HEK293 (cell line): ENCODE data around the gene RCC1.

ENCODE experiments used
- GLIS2 ChIP-seq: fragments of 450-650 bp; formaldehyde crosslinking; IDR thresholded peaks from 2 replicates; pipeline ENCODE4 v1.5.1; 2016; ENCODE audit warnings: missing biosample characterization, missing genetic modification characterization
- HOXD13 ChIP-seq: sonication (generic); formaldehyde crosslinking; IDR thresholded peaks from 2 replicates; pipeline ENCODE4 v1.8.0; 2022; ENCODE audit warnings: missing genetic modification reagents, borderline replicate concordance
- INSM2 ChIP-seq: fragments of 450-650 bp; formaldehyde crosslinking; IDR thresholded peaks from 2 replicates; pipeline ENCODE4 v1.5.1; 2016; ENCODE audit warnings: missing biosample characterization, missing genetic modification characterization
- KLF16 ChIP-seq: fragments of 450-650 bp; formaldehyde crosslinking; IDR thresholded peaks from 2 replicates; pipeline ENCODE4 v1.5.1; 2017; ENCODE audit warnings: missing biosample characterization, missing genetic modification characterization
- KLF17 ChIP-seq: fragments of 450-650 bp; formaldehyde crosslinking; IDR thresholded peaks from 2 replicates; pipeline ENCODE4 v1.5.1; 2016; ENCODE audit warnings: missing biosample characterization, missing genetic modification characterization
- KLF9 ChIP-seq: fragments of 450-650 bp; formaldehyde crosslinking; IDR thresholded peaks from 2 replicates; pipeline ENCODE4 v1.5.1; 2016; ENCODE audit warnings: missing biosample characterization, missing genetic modification characterization, low read depth
- SP7 ChIP-seq: fragments of 450-650 bp; formaldehyde crosslinking; IDR thresholded peaks from 2 replicates; pipeline ENCODE4 v1.5.1; 2016; ENCODE audit warnings: missing biosample characterization, missing genetic modification characterization
- YY2 ChIP-seq: fragments of 450-650 bp; formaldehyde crosslinking; IDR thresholded peaks from 2 replicates; pipeline ENCODE4 v1.5.1; 2016; ENCODE audit warnings: missing biosample characterization, missing genetic modification characterization
- ZBTB17 ChIP-seq: fragments of 450-650 bp; formaldehyde crosslinking; IDR thresholded peaks from 2 replicates; pipeline ENCODE4 v1.5.1; 2016; ENCODE audit warnings: missing biosample characterization, missing genetic modification characterization
- ZBTB26 ChIP-seq: fragments of 450-650 bp; formaldehyde crosslinking; optimal IDR thresholded peaks from 2 replicates; pipeline ENCODE3; 2016; ENCODE audit warnings: missing biosample characterization, mild to moderate bottlenecking, missing genetic modification characterization
- ZBTB44 ChIP-seq: fragments of 450-650 bp; IDR thresholded peaks from 2 replicates; pipeline ENCODE4 v1.5.1; 2018; ENCODE audit warnings: missing biosample characterization, mild to moderate bottlenecking, missing genetic modification characterization
- ZBTB48 ChIP-seq: fragments of 450-650 bp; formaldehyde crosslinking; IDR thresholded peaks from 2 replicates; pipeline ENCODE4 v1.5.1; 2016; ENCODE audit warnings: missing biosample characterization, missing genetic modification characterization
- ZNF132 ChIP-seq: fragments of 450-650 bp; formaldehyde crosslinking; IDR thresholded peaks from 2 replicates; pipeline ENCODE4 v1.5.1; 2017; ENCODE audit warnings: missing biosample characterization, missing genetic modification characterization, borderline replicate concordance
- ZNF146 ChIP-seq: fragments of 450-650 bp; formaldehyde crosslinking; IDR thresholded peaks from 2 replicates; pipeline ENCODE4 v1.5.1; 2016; ENCODE audit warnings: missing biosample characterization, missing genetic modification characterization
- ZNF280C ChIP-seq: fragments of 450-650 bp; formaldehyde crosslinking; IDR thresholded peaks from 2 replicates; pipeline ENCODE4 v1.5.1; 2016; ENCODE audit warnings: missing biosample characterization, missing genetic modification characterization
- ZNF335 ChIP-seq: fragments of 450-650 bp; formaldehyde crosslinking; conservative IDR thresholded peaks from 2 replicates; pipeline ENCODE4 v1.5.1; 2016; ENCODE audit warnings: missing biosample characterization, missing genetic modification characterization
- ZNF362 ChIP-seq: fragments of 450-650 bp; formaldehyde crosslinking; IDR thresholded peaks from 2 replicates; pipeline ENCODE4 v1.5.1; 2016; ENCODE audit warnings: missing biosample characterization, missing genetic modification characterization
- ZNF518A ChIP-seq: fragments of 450-650 bp; formaldehyde crosslinking; conservative IDR thresholded peaks from 2 replicates; pipeline ENCODE4 v1.5.1; 2016; ENCODE audit warnings: low read depth, missing biosample characterization, missing genetic modification characterization
- ZNF660 ChIP-seq: fragments of 450-650 bp; IDR thresholded peaks from 2 replicates; pipeline ENCODE4 v1.5.1; 2018; ENCODE audit warnings: missing biosample characterization, mild to moderate bottlenecking, missing genetic modification characterization
- ZNF76 ChIP-seq: fragments of 450-650 bp; formaldehyde crosslinking; IDR thresholded peaks from 2 replicates; pipeline ENCODE4; 2016; ENCODE audit warnings: low read depth, missing biosample characterization, missing genetic modification characterization, borderline replicate concordance
- ZNF792 ChIP-seq: fragments of 450-650 bp; formaldehyde crosslinking; IDR thresholded peaks from 2 replicates; pipeline ENCODE4 v1.5.1; 2016; ENCODE audit warnings: missing biosample characterization, missing genetic modification characterization
- ZSCAN23 ChIP-seq: fragments of 450-650 bp; formaldehyde crosslinking; IDR thresholded peaks from 2 replicates; pipeline ENCODE4 v1.5.1; 2016; ENCODE audit warnings: missing biosample characterization, missing genetic modification characterization
- ZSCAN30 ChIP-seq: fragments of 450-650 bp; IDR thresholded peaks from 2 replicates; pipeline ENCODE4 v1.5.1; 2018; ENCODE audit warnings: missing biosample characterization, mild to moderate bottlenecking, missing genetic modification characterization, moderate library complexity

Gene RCC1

GRCh38 chr1:28505406-28506187, at the start of gene RCC1 (continued):
- no peak for TF ChIP-seq ZNF146 (tag by site-specific recombination)
- peak; percentile 68 for TF ChIP-seq GLIS2 (tag by site-specific recombination)
- TF ChIP-seq SP7, result peak; percentile 68
- TF ChIP-seq ZNF76 (tag by site-specific recombination), result peak; percentile 82
- peak; percentile 85 for TF ChIP-seq ZBTB17 (tag by site-specific recombination)
- TF ChIP-seq ZBTB26, result no peak
- TF ChIP-seq HOXD13 (CRISPR knock-in tag), result no peak
- 0 out of 2 replicates have a peak, but pooled peaks have one; percentile 24 for TF ChIP-seq ZSCAN23 (tag by site-specific recombination)
- TF ChIP-seq ZNF792 (tag by site-specific recombination), result 0 out of 2 replicates have a peak, but pooled peaks have one; percentile 39
- peak; percentile 65 for TF ChIP-seq YY2
- peak; percentile 59; the same call in 1 of the 2 replicates for TF ChIP-seq KLF9 (tag by site-specific recombination)
- TF ChIP-seq ZNF335 (tag by site-specific recombination), result 0 out of 2 replicates have a peak, but pooled peaks have one; percentile 68
- 0 out of 2 replicates have a peak, but pooled peaks have one; percentile 9 for TF ChIP-seq ZSCAN30 (tag by site-specific recombination)
- peak; percentile 94 for TF ChIP-seq INSM2 (tag by site-specific recombination)
- no peak for TF ChIP-seq ZNF280C (tag by site-specific recombination)
- TF ChIP-seq ZBTB48, result peak; percentile 66
- TF ChIP-seq KLF16 (tag by site-specific recombination), result peak; percentile 48; the same call in 1 of the 2 replicates
- 0 out of 2 replicates have a peak, but pooled peaks have one; percentile 30 for TF ChIP-seq ZNF518A (tag by site-specific recombination)
- peak; percentile 89; the same call in 1 of the 2 replicates for TF ChIP-seq ZNF660 (tag by site-specific recombination)
- 0 out of 2 replicates have a peak, but pooled peaks have one; percentile 11 for TF ChIP-seq ZNF362 (tag by site-specific recombination)
- TF ChIP-seq ZNF132 (tag by site-specific recombination), result no peak
- peak; percentile 34; the same call in 1 of the 2 replicates for TF ChIP-seq KLF17 (tag by site-specific recombination)
- TF ChIP-seq ZBTB44, result 0 out of 2 replicates have a peak, but pooled peaks have one; percentile 28
